AG09319 (cell line): ENCODE data around the gene LMX1B.
"Not testable (repeated sequence)": the region's sequence is repeated elsewhere in the genome, so short reads cannot be mapped to it uniquely, and the experiment has no call there.

ENCODE experiments used
- DNase-seq: peaks from one replicate; pipeline ENCODE4 v3.0.0-alpha.2; 2010; ENCODE audit warnings: low read depth; ENCODE audit errors: extremely low read depth
- TF ChIP-seq, protein P1 (sequence below): IDR thresholded peaks from 2 replicates; pipeline ENCODE4 v1.5.1; 2011; ENCODE audit warnings: low read depth, mild to moderate bottlenecking, inconsistent platforms, low read length, moderate library complexity

The LMX1B gene

DNA sequence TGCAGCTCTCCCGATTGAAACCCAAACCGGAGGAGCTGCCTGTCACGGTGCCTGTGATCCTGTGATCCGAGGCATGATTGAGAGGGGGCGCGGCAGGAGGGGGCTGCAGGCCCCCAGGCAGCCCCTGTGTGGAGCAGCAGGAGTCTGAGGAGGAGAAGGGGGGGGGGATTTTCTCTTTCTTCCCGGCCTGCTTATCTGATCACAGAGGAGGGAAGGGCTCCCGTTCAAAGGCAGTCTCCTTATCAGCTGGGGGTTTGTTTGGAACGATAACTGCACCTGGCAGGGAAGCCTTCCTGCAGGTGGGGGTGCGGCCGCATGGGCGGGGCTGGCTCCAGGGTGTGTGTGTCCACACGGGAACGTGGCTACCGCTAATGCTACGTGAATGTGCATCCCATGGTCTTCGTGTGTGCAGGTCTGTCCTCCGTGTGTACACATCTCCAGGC is 38.4 kb downstream of the LMX1B start:
- TF ChIP-seq, protein P1, sequence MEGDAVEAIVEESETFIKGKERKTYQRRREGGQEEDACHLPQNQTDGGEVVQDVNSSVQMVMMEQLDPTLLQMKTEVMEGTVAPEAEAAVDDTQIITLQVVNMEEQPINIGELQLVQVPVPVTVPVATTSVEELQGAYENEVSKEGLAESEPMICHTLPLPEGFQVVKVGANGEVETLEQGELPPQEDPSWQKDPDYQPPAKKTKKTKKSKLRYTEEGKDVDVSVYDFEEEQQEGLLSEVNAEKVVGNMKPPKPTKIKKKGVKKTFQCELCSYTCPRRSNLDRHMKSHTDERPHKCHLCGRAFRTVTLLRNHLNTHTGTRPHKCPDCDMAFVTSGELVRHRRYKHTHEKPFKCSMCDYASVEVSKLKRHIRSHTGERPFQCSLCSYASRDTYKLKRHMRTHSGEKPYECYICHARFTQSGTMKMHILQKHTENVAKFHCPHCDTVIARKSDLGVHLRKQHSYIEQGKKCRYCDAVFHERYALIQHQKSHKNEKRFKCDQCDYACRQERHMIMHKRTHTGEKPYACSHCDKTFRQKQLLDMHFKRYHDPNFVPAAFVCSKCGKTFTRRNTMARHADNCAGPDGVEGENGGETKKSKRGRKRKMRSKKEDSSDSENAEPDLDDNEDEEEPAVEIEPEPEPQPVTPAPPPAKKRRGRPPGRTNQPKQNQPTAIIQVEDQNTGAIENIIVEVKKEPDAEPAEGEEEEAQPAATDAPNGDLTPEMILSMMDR, result no peak

DNA sequence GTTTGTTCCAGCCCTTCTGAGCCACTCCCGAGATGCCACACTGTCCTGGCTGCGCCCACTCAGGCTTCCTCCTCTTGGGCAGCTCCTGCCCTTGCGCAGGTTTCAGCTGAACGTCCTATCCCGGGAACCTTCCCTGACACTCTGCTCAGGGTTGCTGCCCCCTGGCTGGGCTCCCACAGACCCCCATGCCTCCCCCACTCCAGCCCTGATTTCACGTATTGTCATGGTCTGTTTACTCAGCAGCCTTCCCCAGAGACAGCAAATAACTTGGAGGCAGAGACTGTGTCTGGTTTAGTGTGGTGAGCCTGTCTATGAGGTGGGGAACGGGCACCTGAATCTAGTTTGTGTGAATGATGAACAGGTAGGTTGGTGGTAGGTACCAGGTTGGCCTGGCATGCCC is 40.4 kb downstream of the LMX1B start:
- TF ChIP-seq, protein P1, result no peak
- no peak for DNase-seq

More for the DNA sequence above, 38.4 kb downstream of the LMX1B start:
- no peak for DNase-seq

DNA sequence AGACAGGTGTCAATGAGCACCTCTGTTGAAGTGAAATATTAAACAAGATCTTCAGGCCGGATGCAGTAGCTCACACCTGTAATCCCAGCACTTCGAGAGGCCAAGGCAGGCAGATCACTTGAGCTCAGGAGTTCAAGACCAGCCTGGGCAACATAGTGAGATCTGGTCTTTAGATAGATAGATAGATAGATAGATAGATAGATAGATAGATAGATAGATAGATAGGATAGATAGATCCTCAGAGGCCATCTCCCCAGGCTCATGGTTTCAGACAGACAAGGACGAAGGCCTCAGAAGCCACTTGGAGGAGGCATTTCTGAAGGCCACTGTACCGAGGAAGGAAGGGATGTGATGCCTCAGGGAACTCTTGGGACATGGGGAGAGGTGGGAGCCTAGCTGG is 42.5 kb downstream of the LMX1B start:
- DNase-seq, result not testable (repeated sequence)

DNA sequence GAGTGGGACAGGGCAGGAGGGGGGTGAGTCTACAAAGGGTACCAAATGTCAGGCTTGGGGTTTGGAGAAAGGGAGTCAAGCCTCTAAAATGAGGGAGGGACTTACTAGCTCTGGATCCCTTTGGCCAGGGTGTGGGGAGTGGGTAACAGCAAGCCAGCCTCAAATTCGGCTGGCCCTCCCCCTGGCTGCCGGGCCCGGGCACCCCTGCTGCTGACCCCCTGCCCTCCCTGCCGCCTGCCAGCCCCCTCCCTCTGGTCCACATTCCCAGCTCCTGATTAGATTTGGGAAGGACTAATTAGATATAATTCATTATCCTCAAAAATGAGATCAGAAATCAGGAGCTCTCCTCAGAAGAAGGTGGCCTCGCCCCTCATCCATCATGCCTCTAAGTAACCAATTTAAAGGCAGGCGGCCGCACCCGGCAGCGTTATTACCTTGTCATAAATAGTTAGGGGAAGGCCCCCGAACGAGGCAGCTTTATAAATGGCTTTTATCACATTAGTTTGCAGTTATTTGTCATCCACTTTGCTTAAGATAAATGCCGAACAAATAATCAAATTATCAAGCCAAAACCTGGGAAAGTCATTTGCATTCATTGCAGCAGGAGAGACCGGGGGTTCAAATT is 44.6 kb downstream of the LMX1B start:
- TF ChIP-seq, protein P1, result no peak
- no peak for DNase-seq

DNA sequence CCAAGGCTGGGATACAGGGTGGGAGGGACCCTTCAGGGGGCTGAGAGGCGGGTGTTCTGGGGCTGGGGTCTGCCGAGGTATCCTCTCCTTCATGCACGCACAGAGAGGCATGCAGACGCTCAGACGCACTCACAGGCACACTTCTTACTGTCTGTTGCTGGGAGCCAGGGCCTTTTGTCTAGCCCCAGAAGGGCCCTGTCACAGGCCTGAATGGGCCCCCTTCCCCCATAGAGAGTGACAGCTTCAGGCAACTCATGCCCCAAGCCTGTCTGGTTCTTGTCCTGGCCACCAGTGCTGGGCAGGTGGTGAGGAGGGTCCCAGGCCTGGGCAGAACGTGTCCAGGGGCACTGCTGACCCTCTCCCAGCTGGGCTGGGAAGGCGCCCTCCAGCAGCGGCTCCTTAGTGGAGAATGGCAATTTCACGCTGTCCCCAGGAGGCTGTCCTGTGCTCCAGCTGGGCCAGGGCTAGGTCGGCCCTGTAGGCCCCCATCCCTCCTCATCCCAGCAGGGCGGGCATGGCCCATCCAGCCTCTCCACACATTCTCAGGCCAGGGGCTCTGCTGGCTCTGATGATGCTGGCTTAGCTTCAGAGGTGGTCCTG is 45.3 kb downstream of the LMX1B start:
- TF ChIP-seq, protein P1, result no peak
- DNase-seq, result no peak

DNA sequence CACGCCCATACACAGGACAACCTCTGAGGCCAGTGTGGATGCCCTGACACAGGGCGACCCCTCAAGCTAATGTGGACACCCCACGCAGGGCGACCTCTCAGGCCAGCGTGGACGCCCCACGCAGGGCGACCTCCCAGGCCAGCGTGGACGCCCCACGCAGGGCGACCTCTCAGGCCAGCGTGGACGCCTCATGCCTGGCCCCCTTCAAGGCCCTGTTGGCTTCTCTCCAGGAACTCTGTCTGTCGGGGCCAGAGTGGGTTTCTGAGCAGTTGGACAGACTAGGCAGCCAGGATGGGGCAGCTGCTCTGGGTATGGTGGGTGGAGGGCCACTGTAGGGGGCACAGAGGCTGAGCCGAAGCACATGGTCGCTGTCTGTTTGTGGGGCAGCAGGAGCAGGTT is 47.4 kb downstream of the LMX1B start:
- DNase-seq, result no peak
- TF ChIP-seq, protein P1, result no peak

DNA sequence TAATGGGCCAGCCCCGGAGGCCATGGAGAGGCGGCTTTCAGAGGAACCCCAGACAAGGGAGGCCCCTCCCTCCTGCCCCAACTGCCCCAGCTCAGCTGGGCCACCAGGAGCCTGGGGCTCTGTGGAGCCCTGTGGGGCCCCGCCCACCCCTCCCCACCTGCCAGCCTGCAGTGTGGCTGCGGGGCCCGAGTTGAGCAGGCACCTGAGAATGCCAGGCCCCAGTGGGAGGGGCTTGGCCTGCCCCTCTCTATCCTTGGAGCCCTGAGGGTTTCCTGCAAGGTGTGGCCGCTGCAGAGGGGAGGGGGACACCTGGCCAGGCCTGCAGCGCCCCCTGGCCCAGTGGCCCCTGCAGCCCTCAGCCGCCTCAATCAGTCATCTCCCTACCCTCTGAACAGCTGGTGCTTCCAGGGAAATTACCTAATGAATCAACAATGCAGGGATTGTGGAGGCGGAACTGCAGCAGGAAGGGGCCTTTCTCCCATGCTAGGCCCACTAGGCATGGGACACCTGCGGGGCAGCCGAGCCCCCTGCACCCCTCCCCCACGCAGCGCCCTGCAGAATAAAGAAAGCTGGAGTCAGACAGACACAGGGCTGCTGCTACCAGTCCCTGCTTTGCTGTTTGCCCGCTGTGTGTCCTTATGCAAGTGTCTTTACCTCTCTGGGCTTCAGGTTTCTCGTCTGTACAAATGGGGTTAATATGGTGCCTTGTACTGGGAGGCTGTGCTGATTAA is 48.0 kb downstream of the LMX1B start:
- TF ChIP-seq, protein P1, result no peak

More for the DNA sequence above, 48.0 kb downstream of the LMX1B start:
- DNase-seq, result no peak
